Astrocyte (in vitro differentiated cells and primary cell): ENCODE results near the gene WWC2.

Source experiments
- CTCF ChIP-seq: IDR thresholded peaks from 2 replicates; pipeline ENCODE4 v1.5.1; 2011; ENCODE audit warnings: low read depth, mild to moderate bottlenecking, inconsistent platforms, low read length, moderate library complexity; ENCODE audit not compliant: insufficient read depth
- EZH2 ChIP-seq: IDR thresholded peaks from 2 replicates; pipeline ENCODE4 v1.6.1; 2012; ENCODE audit warnings: mild to moderate bottlenecking, low read length, inconsistent platforms; ENCODE audit not compliant: insufficient read depth

- TF ChIP-seq CTCF (no peak), EZH2 (no peak)
Observed at GRCh38 chr4:183149616-183150539, 50.8 kb downstream of the WWC2 start.
